SK-N-MC (cell line): Measurements from ENCODE around the gene CLSTN2.

Experiments used
- EZH2 ChIP-seq: fragments of 200-600 bp; sonication (generic); IDR thresholded peaks from one replicate; pipeline ENCODE4 v1.6.1; 2017; ENCODE audit warnings: antibody characterized with exemption
- POLR2AphosphoS5 ChIP-seq: IDR thresholded peaks from 2 replicates; pipeline ENCODE4 v1.6.1; 2012; ENCODE audit warnings: mild to moderate bottlenecking, low read depth, low read length, borderline replicate concordance

- TF ChIP-seq EZH2, result no peak
- TF ChIP-seq POLR2AphosphoS5, result no peak
Measured at GRCh38 chr3:140541975-140542653, 607.1 kb downstream of the CLSTN2 start.
